GM04503 (cell line): ENCODE measurements around the gene CEP55.
"Not testable (repeated sequence)": the region's sequence is repeated elsewhere in the genome, so short reads cannot be mapped to it uniquely, and the experiment has no call there.

Experiments used
- DNase-seq: peaks from one replicate; pipeline ENCODE4 v3.0.0-alpha.2; 2012; ENCODE audit warnings: low read depth

Gene CEP55

DNA sequence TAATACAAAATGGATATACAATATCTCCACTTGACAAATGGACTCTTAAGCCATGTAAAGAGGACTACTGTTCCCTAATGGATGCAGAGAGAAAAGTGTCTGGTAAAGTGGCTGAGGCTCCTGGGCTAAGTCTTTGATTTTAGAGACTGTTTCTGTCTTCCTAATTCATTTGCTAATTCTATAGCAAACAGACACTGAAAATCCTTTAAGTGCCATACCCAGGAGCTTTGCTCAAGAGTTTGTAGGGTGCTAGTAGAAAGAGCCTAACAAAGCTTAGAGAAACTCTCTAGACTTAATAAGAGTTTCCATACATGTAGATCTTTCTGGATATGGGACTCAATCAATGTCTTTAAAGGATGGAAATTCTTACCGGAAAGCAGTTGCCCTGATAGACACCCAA, 16.7 kb downstream of the CEP55 start:
- DNase-seq = no peak

DNA sequence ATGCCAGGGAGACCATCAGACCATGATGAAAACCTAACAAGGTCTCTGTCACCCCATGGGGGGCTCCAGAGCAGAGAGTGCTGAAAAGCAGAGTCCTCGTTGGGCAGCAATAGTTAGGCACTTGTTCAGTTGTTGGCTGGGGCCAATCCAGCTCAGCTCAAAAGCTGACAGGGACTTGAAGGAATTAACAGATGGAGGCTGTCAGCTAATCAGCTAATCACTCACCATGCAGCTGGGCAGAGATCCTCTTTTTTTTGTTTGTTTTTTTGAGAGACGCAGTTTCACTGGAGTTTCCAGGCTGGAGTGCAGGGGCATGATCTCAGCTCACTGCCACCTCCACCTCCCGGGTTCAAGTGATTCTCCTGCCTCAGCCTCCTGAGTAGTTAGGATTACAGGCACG, 18.1 kb downstream of the CEP55 start:
- no peak for DNase-seq

DNA sequence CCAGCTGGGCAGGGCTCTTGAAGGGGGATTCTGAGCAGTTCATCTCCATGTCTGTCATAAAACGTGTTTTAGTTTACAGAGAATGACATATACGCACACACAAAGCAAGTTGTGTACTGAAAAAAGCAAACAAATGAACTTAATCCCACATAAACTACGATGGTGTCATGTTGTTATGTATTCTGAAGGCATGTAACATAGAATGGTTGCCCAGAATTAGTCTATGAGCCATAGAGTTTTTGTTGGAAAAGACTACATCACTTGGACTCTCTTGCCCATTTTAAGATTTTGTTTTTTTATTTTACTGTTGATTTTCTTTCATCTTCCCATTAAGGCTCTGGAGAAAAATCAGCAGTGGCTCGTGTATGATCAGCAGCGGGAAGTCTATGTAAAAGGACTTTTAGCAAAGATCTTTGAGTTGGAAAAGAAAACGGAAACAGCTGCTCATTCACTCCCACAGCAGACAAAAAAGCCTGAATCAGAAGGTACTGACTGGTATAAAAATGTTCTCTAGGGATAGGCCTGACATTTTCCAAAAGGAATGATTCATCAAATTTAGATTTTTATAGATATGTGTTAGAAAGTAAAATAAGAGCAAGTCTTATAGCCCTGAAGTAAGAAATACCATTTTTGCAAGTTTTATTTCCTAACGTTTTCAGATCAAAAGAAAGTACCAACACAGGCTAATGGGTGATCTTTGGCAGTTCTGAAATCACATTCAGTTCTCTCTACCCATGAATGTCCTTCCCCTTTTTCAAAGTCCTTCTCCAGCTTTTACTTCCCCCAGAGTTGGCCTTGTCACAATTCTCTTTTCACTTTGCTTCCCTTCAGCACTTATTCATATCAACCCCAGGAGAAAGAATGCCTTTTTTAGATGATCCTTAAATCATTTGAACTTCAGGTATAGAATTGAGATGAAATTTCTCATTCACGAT, 18.9 kb downstream of the CEP55 start:
- no peak for DNase-seq

DNA sequence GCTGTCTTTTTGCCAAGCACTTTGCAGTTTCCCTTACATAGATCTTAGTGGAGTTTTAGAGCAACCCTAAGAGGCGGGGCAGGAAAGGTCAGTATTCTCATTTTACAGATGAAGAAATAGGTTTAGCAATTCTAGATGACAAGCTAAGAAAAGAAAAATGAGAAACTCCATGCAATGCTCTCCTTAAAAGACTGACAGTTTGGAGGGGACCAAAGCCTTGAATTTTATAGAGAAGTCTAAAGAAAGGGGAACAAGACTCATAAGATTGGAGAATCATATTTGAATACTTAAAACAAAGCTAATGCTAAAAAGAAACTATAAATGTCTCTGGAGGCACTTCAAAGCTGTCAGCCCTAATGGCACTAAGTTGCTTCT, 19.6 kb downstream of the CEP55 start:
- DNase-seq = no peak

DNA sequence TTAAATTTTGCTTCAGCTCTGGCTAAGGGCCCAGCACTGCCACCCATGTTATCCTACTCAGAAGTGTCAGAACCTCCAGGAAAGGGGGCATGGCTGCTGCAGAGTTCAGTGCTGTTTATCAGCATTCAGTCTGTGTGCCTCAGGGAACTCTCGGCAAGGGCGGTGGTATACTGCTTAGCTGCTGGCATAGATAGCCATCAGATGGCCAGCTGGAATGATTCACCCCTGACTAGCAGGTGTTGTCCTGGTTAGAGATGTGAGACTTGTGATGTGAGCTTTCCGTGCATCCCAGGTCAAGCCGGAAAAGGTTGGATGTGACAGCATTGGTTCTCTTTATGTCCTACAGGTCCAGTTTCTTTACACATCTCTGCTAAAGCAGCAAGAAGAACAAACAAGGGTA, 22.1 kb downstream of the CEP55 start:
- DNase-seq = no peak

DNA sequence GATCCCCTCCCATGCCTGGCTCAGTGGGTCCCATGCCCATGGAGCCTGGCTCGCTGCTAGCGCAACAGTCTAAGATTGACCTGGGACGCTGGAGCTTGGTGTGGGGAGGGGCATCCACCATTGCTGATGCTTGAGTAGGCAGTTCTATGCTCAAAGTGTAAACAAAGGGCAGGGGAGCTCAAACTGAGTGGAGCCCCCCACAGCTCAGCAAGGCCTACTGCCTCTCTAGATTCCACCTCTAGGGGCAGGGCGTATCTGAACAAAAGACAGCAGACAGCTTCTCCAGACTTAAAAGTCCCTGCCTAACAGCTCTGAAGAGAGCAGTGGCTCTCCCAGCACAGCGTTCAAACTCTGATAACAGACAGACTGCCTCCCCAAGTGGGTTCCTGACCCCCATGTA, 38.9 kb downstream of the CEP55 start:
- no peak for DNase-seq

DNA sequence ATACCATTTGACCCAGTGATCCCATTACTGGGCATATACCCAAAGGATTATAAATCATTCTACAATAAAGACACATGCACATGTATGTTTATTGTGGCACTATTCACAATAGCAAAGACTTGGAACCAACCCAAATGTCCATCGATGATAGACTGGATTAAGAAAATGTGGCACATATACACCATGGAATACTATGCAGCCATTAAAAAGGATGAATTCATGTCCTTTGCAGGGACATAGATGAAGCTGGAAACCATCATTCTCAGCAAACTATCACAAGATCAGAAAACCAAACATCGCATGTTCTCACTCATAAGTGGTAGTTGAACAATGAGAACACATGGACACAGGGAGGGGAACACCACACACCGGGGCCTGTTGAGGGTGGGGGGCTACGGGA, 44.5 kb downstream of the CEP55 start:
- not testable (repeated sequence) for DNase-seq

DNA sequence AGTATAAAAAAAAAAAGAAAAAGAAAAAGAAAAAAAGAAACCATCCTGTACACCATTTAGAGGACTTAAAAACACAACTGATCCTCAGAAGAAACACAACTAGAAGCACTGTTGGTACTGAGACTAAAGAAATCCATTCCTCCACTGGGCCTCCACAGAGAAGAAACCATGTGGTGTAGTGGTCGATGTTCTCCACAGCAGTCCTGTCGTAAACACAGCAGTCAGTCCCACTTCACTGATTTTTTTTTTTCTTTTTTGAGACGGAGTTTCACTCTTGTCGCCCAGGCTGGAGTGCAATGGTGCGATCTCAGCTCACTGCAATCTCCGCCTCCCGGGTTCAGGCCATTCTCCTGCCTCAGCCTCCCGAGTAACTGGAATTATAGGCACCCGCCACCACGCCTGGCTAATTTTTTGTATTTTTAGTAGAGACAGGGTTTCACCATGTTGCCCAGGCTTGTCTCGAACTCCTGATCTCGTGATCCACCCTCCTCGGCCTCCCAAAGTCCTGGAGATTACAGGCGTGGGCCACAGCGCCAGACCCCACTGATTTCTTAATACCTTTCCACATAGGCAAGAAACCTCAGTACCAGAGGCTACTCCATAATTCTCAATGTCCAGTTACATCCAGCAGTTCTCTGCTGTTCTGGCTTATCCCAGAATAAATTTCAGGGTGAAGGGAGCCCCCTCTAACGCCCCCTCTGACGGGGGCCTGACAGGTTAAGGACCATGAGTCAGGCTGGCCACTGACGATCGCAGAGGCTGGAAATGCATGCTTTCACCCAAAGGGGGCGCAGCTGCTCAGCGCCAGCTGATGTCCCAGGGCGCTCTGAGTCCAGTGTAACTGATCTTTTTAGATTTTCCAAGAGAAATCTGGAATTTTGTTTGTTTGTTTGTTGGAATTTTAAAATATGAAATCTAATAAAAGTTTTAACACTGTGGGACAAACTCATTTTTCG, 45.3 kb downstream of the CEP55 start:
- DNase-seq = no peak

DNA sequence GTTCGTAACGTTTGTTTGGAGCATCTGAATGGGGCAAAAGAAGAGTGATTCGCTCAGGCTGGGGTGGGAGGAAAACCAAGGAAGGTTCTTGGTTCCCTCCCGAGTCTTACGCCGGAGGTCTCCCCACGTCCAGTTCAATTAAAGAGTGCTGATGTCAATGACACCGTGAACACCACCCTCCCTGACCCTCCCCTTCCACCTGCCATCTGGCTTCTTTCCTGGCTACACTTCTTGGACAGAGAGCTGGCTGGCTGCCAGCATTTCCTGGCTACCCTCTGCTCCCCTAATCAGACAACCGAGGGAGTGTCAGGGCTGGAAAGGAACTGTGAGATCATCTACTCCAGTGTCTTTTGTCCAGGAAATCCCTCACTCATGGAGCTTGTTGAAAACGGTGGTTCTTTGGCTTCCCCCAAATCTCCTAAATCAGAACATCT, 46.0 kb downstream of the CEP55 start:
- DNase-seq = no peak

DNA sequence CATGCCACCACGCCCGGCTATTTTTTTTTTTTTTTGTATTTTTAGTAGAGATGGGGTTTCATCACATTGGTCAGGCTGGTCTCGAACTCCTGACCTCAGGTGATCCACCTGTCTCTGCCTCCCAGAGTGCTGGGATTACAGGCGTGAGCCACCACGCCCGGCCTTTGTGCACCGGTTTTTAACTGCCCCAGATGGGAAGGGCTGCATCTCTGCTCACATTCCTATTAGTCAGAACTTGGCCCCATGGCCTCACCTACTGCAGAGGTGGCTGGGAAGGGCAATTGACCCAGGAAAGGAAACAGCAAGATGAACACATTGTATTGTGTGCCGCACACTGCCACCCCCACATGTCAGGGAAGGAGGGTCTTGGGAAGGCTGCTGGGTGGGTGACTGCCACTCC, 50.6 kb downstream of the CEP55 start:
- not testable (repeated sequence) for DNase-seq

DNA sequence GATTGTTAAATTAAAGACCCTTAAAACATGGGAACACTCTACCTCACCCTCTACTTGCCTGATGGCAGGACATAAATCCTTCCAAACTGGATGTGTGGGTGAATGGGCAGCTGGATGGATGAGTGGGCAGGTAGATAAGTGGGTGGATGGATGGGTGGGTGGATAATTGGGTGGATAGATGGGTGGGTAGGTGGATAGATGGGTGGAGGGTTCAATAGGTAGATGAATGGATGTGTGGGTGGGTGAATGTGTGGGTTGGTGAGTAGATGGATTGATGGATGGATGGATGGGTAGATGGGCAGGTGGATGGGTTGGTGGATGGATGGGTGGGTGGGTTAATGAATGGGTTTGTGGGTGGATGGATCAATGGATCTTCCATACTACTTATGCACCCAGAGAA, 51.1 kb downstream of the CEP55 start:
- DNase-seq = no peak

DNA sequence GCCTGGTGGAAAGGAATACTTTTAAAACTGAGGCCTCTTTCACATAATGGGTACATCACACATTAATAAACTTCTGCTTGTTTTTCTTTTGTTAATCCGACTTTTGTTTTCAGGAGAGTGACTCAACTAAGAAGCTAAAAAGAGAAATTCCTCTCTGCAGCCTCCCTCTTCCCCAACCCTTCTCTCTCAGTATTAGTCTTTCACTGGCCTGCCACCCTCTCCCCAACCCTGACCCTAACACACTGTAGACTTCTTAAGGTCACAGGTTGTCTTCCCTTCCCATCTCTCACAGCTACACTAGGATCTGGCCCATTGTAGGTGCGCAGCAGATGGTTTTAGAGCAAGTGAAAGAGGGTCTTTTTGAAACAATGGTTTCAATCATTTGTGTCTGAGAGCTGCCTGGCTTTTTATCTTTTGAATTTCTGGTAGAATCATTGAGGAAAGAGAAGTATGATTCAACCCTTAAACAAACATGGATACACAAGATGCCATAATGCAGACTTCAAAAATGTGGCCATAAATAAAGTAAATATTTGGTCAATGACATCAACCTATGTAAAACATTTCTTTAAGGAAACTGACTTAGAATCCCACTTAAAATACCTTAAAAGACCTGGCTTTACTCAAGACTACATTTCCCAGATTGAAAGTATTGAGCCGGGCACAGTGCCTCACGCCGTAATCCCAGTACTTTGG, 52.1 kb downstream of the CEP55 start:
- no peak for DNase-seq

DNA sequence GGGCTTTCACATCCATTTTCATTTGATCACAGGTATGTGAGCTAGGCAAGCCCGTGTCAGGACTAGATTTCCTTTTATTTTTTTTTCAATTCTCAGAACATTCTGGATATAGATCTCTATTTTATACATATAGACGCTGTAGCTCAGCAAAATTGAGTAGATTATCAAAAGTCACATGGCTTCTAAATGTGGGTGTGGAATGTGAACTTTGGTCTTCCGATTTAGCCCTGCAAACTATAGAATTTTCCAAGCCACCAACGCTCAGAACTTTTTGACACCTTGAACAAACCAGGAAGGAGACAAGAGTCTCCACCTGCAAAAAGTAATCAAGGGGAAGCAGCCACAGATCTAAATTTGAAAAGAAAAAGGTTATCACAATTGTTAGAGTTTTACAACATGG, 54.2 kb downstream of the CEP55 start:
- DNase-seq = no peak

DNA sequence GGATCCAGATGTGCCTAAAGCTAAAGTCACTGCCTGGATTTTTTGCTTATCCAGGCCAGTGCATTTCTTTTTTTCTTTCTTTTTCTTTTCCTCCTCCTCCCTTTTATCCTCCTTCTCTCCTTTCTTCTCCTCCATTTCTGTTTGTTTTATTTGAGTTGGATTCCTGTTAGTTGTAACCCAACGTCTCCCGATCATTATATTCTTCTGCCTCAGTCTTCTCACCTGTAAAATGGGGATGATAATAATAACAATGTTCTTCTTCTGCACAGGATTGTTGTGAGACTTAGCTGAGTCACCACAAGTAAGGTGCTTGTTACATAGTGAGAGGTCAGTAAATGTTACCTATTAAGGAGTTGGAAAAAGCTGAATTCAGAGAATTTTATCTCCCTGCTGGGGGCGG, 56.4 kb downstream of the CEP55 start:
- no peak for DNase-seq

DNA sequence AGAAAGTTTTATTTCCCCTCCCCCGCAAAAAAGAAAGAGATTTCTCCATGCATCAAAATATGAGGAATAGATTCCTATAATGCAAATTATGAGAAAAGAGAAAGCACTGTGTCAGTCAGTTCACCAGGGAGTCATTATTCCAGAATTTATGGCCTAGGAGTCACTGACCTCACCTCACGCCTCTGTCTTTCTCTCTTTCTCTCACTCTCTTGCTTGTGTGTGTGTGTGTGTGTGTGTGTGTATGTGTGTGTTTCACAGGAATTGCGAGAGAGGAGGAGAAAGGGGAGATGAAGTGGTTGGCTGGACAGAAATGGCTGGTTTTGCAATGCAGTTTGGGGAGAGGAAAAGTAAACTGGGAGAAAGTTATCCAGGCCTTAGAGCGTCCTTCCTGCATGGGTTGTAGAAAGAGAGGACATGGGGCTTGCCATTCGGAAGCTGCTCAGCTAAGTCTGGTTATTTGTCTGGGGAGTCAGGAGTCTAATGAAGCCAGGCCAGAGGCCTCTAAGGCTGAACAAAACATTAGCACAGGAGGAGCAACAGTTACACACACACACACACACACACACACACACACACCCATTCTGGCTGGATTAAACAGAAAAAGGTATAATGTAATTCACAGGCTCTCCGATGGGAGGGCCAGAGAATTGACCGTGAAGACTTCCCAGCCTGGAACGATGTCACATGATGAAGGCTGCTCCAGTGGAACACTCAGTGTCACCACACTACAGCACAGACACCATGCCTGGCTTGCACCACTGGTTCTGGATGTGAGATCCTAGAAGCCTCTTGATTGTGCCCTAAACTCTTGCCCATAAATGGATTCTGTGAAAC, 57.3 kb downstream of the CEP55 start:
- DNase-seq = no peak

DNA sequence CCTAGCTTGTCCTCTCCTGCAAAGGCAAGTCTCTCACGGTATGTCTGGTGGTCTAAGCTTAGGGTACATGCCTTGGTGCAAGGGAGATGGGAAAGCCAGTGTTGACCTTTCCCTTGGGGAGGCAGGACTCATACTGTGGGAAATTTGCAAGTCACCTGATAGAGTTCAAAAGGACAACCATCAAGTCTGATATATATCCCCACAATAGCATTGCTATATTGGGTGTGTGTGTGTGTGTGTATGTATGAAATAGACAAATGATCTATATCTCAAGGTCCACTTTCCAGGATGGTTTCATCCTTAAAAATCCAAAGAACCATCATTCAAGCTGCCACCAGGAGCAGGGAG, 57.9 kb downstream of the CEP55 start:
- no peak for DNase-seq

DNA sequence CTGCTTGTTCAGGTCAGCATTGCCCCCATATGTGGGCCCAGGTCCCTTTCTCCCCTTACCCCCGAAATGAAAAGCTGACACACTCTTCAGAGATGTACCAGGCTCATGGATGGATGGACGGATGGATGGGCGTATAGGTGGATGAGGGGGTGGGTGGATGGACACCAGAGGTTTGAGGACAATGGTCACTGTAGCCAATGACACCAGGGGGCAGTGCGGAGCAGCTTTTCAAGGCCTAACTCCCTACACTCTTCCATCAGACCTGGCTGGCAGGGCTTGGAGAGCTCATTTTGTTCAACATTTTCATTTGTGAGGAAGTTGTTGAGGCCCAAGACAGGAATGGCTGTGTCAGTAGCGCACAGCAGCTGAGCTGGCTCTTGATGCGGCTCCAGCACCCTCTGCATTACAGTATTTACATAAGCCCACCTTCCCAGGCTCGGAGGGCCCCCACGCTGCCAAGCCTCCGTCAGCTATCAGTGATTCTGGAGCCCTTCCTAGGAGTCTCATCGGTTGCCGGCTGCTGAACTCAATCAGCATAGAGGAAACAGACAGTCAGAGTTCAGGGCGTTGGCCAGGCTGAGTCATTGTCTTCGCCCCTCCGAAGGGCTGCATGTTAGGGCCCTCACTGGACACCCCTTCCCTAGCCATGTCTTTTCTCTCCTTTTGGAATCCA, 58.5 kb downstream of the CEP55 start:
- DNase-seq = no peak

DNA sequence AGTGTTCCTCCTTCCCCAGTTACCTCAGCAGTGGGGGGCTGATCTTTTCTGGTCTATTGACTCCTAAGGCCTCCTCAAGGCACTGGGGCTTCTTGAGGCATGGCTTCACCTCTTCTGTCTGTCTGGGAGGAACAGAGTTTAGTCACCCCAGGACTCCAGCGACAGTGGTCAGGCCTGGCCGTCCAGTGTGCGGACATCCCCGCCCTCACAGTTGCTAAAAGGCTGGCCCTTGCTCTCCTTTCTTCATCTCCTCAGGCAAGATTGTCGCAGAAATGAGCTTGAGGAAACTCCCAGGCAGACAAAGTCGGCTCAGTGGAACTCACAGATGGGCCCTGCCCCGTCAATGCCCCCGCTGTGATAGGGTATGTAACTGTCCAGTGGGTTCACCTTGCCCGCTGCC, 63.1 kb downstream of the CEP55 start:
- DNase-seq = no peak

DNA sequence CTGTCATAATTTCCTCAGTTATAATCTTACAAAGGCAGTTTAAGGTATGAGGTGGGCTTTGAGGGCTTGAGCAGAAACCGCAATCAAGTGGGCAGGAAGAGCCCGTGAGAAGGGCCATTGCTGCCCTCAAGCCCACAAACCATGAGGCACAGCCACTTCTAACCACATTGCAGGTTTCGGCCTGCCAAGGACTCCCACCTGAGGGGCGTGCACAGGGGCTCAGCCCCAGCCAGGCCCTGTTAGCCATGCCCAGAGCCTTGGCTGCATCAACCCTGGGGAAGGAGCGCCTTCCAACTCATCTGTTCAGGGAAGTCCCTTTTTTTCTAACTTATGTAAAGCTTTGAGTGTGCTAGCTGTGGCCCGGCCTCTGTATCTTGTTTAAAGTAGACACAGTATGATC, 64.1 kb downstream of the CEP55 start:
- DNase-seq = no peak

DNA sequence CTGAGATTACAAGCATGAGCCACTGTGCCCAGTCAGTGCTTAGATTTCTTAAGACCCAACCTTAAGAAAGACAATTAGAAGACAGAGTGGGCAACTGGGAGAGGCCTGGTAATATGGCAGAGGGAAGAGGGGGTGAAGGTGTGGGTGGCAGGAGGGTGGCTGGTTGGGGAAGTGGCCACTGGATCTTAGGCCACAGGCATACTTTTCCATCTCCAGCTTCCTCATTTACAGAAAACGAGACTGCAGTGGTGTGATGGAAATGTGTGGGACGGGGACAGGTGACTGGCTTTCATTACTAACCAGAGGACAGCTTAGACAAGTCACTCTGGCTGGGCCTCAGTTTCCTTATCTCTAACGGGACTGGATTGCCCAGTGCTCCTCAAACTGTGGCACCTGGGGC, 69.0 kb downstream of the CEP55 start:
- no peak for DNase-seq
